HG03108 (cell line): ENCODE data around the gene CHMP6.

Source experiments
- ATAC-seq: cut with Tn5 transposase; IDR thresholded peaks from one replicate; pipeline ENCODE4 v1.9.1; 2021; ENCODE audit warnings: moderate library complexity; ENCODE audit not compliant: unreplicated experiment

The CHMP6 gene

GRCh38 chr17:80956321-80957190 is 35.1 kb upstream of the CHMP6 start:
- no peak for ATAC-seq

- ATAC-seq: no peak
These were observed 34.1 kb upstream of the CHMP6 start for GRCh38 chr17:80957461-80957941.

- ATAC-seq: no peak
These were observed 32.2 kb upstream of the CHMP6 start for GRCh38 chr17:80959330-80960036.

- ATAC-seq: no peak
These were observed 31.4 kb upstream of the CHMP6 start for GRCh38 chr17:80960037-80960796.

GRCh38 chr17:80960797-80961452 is 30.7 kb upstream of the CHMP6 start:
- no peak for ATAC-seq

GRCh38 chr17:80961541-80962330 is 29.9 kb upstream of the CHMP6 start:
- no peak for ATAC-seq

GRCh38 chr17:80962356-80963329 is 29.0 kb upstream of the CHMP6 start:
- ATAC-seq: no peak

GRCh38 chr17:80963812-80964543 is 27.7 kb upstream of the CHMP6 start:
- no peak for ATAC-seq

GRCh38 chr17:80964544-80964856 is 27.1 kb upstream of the CHMP6 start:
- ATAC-seq: no peak

- no peak for ATAC-seq
These were observed 26.6 kb upstream of the CHMP6 start for GRCh38 chr17:80964859-80965580.

GRCh38 chr17:80965606-80966005 is 26.0 kb upstream of the CHMP6 start:
- ATAC-seq: no peak

GRCh38 chr17:80967404-80967872 is 24.2 kb upstream of the CHMP6 start:
- ATAC-seq: no peak

- ATAC-seq: no peak
These were observed 23.0 kb upstream of the CHMP6 start for GRCh38 chr17:80968602-80969029.

- ATAC-seq: no peak
These were observed 22.5 kb upstream of the CHMP6 start for GRCh38 chr17:80969030-80969673.

- ATAC-seq: no peak
These were observed 22.0 kb upstream of the CHMP6 start for GRCh38 chr17:80969674-80970043.

- no peak for ATAC-seq
These were observed 21.4 kb upstream of the CHMP6 start for GRCh38 chr17:80970044-80970761.
